ENCODE results near the gene WBP1. TPM values are rescaled to one million over a fixed set of nuclear protein-coding genes. Genes with fewer than 3 reads are reported as not detected.

The WBP1 gene
- total and polyA plus RNA-seq, 2 donors (not counting 1 experiment from before 2014, with no cell fraction given), result 43.8 to 78.1 TPM

DNA sequence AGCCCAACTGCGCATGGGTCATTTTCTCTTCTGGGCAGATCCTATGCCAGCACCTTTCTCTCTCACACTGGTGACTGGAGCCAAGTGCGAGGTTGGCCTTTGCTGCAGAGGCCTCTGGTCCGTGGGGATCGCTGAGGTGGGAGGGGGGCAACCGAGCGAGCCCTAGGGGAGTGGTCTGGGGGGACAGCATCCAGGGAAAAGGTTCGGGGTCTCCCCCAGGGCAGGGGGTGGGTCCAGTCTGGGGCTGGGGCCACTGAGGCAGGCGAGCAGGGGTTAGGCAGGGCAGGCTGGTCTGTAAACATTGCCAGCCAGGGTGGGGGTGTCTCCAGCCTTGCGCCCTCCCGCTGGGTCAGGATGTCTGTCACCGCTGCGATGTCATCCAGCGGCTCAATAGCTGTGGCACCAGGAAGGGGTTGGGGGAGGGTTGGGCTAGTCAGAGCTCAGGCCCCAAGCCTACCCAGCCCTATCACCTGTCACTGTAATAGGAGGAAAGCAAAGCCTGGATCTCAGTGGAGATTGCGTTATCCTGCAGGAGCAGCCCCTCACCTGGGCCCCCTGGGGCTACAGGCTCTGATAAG, 32.0 kb upstream of the WBP1 start:
- TF ChIP-seq, protein P1, sequence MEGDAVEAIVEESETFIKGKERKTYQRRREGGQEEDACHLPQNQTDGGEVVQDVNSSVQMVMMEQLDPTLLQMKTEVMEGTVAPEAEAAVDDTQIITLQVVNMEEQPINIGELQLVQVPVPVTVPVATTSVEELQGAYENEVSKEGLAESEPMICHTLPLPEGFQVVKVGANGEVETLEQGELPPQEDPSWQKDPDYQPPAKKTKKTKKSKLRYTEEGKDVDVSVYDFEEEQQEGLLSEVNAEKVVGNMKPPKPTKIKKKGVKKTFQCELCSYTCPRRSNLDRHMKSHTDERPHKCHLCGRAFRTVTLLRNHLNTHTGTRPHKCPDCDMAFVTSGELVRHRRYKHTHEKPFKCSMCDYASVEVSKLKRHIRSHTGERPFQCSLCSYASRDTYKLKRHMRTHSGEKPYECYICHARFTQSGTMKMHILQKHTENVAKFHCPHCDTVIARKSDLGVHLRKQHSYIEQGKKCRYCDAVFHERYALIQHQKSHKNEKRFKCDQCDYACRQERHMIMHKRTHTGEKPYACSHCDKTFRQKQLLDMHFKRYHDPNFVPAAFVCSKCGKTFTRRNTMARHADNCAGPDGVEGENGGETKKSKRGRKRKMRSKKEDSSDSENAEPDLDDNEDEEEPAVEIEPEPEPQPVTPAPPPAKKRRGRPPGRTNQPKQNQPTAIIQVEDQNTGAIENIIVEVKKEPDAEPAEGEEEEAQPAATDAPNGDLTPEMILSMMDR (conservative IDR thresholded peaks at IDR 0.05 in 1 of 2, IDR thresholded peaks at IDR 0.05 in 1 of 2; ENCODE audit: low read depth in 1 of 2, low read length in 2 of 2), result no peak
- Histone ChIP-seq H3K27ac (ENCODE audit: insufficient read depth, low read length) (no peak overlapping the region), H2AFZ (ENCODE audit: low read length) (no peak overlapping the region), H4K20me1 (ENCODE audit: control insufficient read depth, extremely low read depth, insufficient read depth, low read length) (no peaks in the 10 kb centered on the region), H3K9me3 (ENCODE audit: control insufficient read depth, insufficient read depth, low read depth, low read length) (no peaks in the 10 kb centered on the region), H3K9ac (ENCODE audit: insufficient read depth, low read length) (no peak overlapping the region), H3K36me3 (ENCODE audit: control insufficient read depth, insufficient read depth, low read length) (peaks cover 14% of the 10 kb centered on the region), H3K4me3 (replicated peaks in 1 of 4; ENCODE audit: control extremely low read depth in 1 of 4, insufficient read depth in 1 of 4, low read depth in 3 of 4, low read length in 4 of 4) (no peak overlapping the region), H3K27me3 (ENCODE audit: control insufficient read depth, insufficient read depth, low read length) (no peaks in the 10 kb centered on the region), H3K4me1 (ENCODE audit: control insufficient read depth, extremely low read depth, insufficient read depth, low read length) (peaks cover 5% of the 10 kb centered on the region), H3K79me2 (ENCODE audit: control insufficient read depth, insufficient read depth, low read length) (no peaks in the 10 kb centered on the region), H3K4me2 (ENCODE audit: extremely low read depth, insufficient read depth, low read length) (no peak overlapping the region)
- no peak for DNase-seq (ENCODE audit: low read depth in 2 of 2)

DNA sequence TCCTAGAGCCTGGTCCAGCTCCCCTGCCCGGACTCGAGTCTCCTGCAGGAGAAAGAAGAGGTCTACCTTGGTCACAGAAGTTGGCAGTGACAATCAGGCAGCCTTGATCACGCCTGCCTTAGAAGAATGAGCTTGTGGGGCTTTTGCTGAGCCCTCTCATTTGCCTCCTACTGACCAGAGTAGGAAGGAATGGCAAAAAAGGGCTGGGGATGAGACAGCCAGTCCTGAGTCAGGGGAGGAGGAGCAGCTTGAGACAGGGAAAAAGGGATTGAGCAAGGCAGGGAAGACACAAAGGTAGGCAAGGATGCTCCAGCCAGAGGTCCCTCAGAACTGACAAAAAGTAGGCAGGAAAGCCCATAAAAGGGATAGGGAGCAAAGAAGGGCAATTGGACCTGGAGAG, 30.7 kb upstream of the WBP1 start:
- Histone ChIP-seq H3K9ac (ENCODE audit: insufficient read depth, low read length) (no peak overlapping the region), H3K27ac (ENCODE audit: insufficient read depth, low read length) (no peak overlapping the region), H2AFZ (ENCODE audit: low read length) (no peak overlapping the region), H3K9me3 (ENCODE audit: control insufficient read depth, insufficient read depth, low read depth, low read length) (no peaks in the 10 kb centered on the region), H4K20me1 (ENCODE audit: control insufficient read depth, extremely low read depth, insufficient read depth, low read length) (no peaks in the 10 kb centered on the region), H3K27me3 (ENCODE audit: control insufficient read depth, insufficient read depth, low read length) (no peaks in the 10 kb centered on the region), H3K36me3 (ENCODE audit: control insufficient read depth, insufficient read depth, low read length) (peaks cover 16% of the 10 kb centered on the region), H3K4me1 (ENCODE audit: control insufficient read depth, extremely low read depth, insufficient read depth, low read length) (peaks cover 2% of the 10 kb centered on the region), H3K79me2 (ENCODE audit: control insufficient read depth, insufficient read depth, low read length) (no peaks in the 10 kb centered on the region), H3K4me2 (ENCODE audit: extremely low read depth, insufficient read depth, low read length) (no peak overlapping the region), H3K4me3 (replicated peaks in 1 of 4; ENCODE audit: control extremely low read depth in 1 of 4, insufficient read depth in 1 of 4, low read depth in 3 of 4, low read length in 4 of 4) (no peak overlapping the region)
- TF ChIP-seq, protein P1 (conservative IDR thresholded peaks at IDR 0.05 in 1 of 2, IDR thresholded peaks at IDR 0.05 in 1 of 2; ENCODE audit: low read depth in 1 of 2, low read length in 2 of 2), result no peak
- TF ChIP-seq EZH2 (IDR thresholded peaks at IDR 0.05; ENCODE audit: low read length, missing control alignments), result no peak
- no peak for DNase-seq (ENCODE audit: low read depth in 2 of 2)

DNA sequence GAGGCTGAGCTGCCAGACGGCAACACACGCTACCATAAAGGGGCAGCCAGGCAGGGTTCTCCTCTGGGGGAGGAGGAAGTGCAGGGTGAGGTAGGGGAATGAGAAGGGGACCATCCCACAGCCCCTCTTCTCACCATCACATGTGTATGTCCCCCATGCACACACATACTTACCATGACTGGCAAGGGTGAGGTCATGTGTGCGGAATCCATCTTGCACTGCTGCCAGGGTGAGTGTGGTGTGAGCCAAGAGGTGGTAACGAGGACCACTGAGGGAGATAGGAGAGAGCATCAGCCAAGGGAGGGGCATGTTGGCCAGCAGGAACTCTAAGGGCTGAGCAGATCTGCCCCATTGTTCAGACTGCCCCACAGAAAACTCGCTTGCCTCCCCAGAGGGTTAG, 29.6 kb upstream of the WBP1 start:
- no peak overlapping the region for H3K9ac ChIP-seq (ENCODE audit: insufficient read depth, low read length)
- DNase-seq (ENCODE audit: low read depth in 2 of 2), result no peak
- H3K27me3 ChIP-seq (ENCODE audit: control insufficient read depth, insufficient read depth, low read length), result no peaks in the 10 kb centered on the region
- H2AFZ ChIP-seq (ENCODE audit: low read length), result no peak overlapping the region
- peaks cover 16% of the 10 kb centered on the region for H3K36me3 ChIP-seq (ENCODE audit: control insufficient read depth, insufficient read depth, low read length)
- peaks cover 2% of the 10 kb centered on the region for H3K4me1 ChIP-seq (ENCODE audit: control insufficient read depth, extremely low read depth, insufficient read depth, low read length)
- H4K20me1 ChIP-seq (ENCODE audit: control insufficient read depth, extremely low read depth, insufficient read depth, low read length), result no peaks in the 10 kb centered on the region
- H3K4me2 ChIP-seq (ENCODE audit: extremely low read depth, insufficient read depth, low read length), result no peak overlapping the region
- H3K4me3 ChIP-seq (replicated peaks in 1 of 4; ENCODE audit: control extremely low read depth in 1 of 4, insufficient read depth in 1 of 4, low read depth in 3 of 4, low read length in 4 of 4), result no peak overlapping the region
- TF ChIP-seq, protein P1 (conservative IDR thresholded peaks at IDR 0.05 in 1 of 2, IDR thresholded peaks at IDR 0.05 in 1 of 2; ENCODE audit: low read depth in 1 of 2, low read length in 2 of 2), result no peak
- TF ChIP-seq EZH2 (IDR thresholded peaks at IDR 0.05; ENCODE audit: low read length, missing control alignments), result no peak
- no peaks in the 10 kb centered on the region for H3K9me3 ChIP-seq (ENCODE audit: control insufficient read depth, insufficient read depth, low read depth, low read length)
- H3K27ac ChIP-seq (ENCODE audit: insufficient read depth, low read length), result no peak overlapping the region
- no peaks in the 10 kb centered on the region for H3K79me2 ChIP-seq (ENCODE audit: control insufficient read depth, insufficient read depth, low read length)

Measured in fibroblast of lung (primary cell).